Smooth muscle cell (in vitro differentiated cells): ENCODE data around the gene TYSND1. TPM values are rescaled to one million over a fixed set of nuclear protein-coding genes. Genes with fewer than 3 reads are reported as not detected.

Experiments
- DNase-seq: peaks from one replicate; lab custom pipeline; 2025; ENCODE audit not compliant: unreplicated experiment; lab: John Stamatoyannopoulos, UW
- H2AFZ ChIP-seq: fragments of 200-600 bp; sonication (generic); 2 replicates; pipeline ENCODE4 v1.6.0; 2016; ENCODE audit warnings: antibody characterized with exemption, low read depth, mild to moderate bottlenecking
- H3F3A ChIP-seq: fragments of 200-600 bp; sonication (generic); 2 replicates; pipeline ENCODE4 v1.6.0; 2017; ENCODE audit warnings: antibody characterized with exemption, low read depth
- H3K27ac ChIP-seq: fragments of 200-600 bp; sonication (generic); 2 replicates; pipeline ENCODE4 v1.5.1; 2016; ENCODE audit warnings: low read depth, mild to moderate bottlenecking
- H3K27me3 ChIP-seq: fragments of 200-600 bp; sonication (generic); 2 replicates; pipeline ENCODE4 v1.6.1; 2016; ENCODE audit warnings: low read depth, mild to moderate bottlenecking
- H3K36me3 ChIP-seq: fragments of 200-600 bp; sonication (generic); 2 replicates; pipeline ENCODE4 v1.5.1; 2016; ENCODE audit warnings: low read depth
- H3K4me1 ChIP-seq: fragments of 200-600 bp; sonication (generic); 2 replicates; pipeline ENCODE4 v1.5.1; 2016; ENCODE audit warnings: low read depth
- H3K4me2 ChIP-seq: fragments of 200-600 bp; sonication (generic); 2 replicates; pipeline ENCODE4 v1.6.0; 2016; ENCODE audit warnings: mild to moderate bottlenecking
- H3K4me3 ChIP-seq: fragments of 200-600 bp; sonication (generic); 2 replicates; pipeline ENCODE4 v1.5.1; 2016; ENCODE audit warnings: mild to moderate bottlenecking
- H3K79me2 ChIP-seq: fragments of 200-600 bp; sonication (generic); 2 replicates; pipeline ENCODE4 v1.6.0; 2016; ENCODE audit warnings: low read depth, mild to moderate bottlenecking
- H3K9ac ChIP-seq: fragments of 200-600 bp; sonication (generic); 2 replicates; pipeline ENCODE4 v1.6.0; 2016; ENCODE audit warnings: low read depth
- H3K9me3 ChIP-seq: fragments of 200-600 bp; sonication (generic); replicated peaks from 2 replicates; pipeline ENCODE4 v1.5.1; 2016; ENCODE audit warnings: low read depth
- H4K20me1 ChIP-seq: fragments of 200-600 bp; sonication (generic); 2 replicates; pipeline ENCODE4 v1.6.0; 2016; ENCODE audit warnings: low read depth
- WGBS: methylation state at CpG from one replicate; pipeline ENCODE4 v1.1.7; 2016; ENCODE audit warnings: low lambda C conversion rate; 5-methylcytosine and 5-hydroxymethylcytosine counted together
- polyA plus RNA-seq: library from polyadenylated mRNA; unstranded; fragments of >200 nt; fragmentation: Nextera tagmentation; extraction: Ambion mirVana; gene quantifications from 2 replicates; pipeline ENCODE4 v1.2.1, GENCODE V29; 2016
- total RNA-seq: library from RNA; depleted of rRNA; stranded (reverse); fragments of >200 nt; gene quantifications from 2 replicates; pipeline ENCODE4 v1.2.3, GENCODE V29; 2014
- TF ChIP-seq, protein P1 (sequence below): fragments of 200-600 bp; sonication (generic); IDR thresholded peaks from 2 replicates; pipeline ENCODE4 v1.5.1; 2017; ENCODE audit warnings: borderline replicate concordance, mild to moderate bottlenecking, antibody characterized with exemption; ENCODE audit not compliant: insufficient read depth, poor library complexity, severe bottlenecking

TYSND1 gene
- total and polyA plus RNA-seq, 2 experiments from 2014 or later = 4.5 to 4.9 TPM

DNA sequence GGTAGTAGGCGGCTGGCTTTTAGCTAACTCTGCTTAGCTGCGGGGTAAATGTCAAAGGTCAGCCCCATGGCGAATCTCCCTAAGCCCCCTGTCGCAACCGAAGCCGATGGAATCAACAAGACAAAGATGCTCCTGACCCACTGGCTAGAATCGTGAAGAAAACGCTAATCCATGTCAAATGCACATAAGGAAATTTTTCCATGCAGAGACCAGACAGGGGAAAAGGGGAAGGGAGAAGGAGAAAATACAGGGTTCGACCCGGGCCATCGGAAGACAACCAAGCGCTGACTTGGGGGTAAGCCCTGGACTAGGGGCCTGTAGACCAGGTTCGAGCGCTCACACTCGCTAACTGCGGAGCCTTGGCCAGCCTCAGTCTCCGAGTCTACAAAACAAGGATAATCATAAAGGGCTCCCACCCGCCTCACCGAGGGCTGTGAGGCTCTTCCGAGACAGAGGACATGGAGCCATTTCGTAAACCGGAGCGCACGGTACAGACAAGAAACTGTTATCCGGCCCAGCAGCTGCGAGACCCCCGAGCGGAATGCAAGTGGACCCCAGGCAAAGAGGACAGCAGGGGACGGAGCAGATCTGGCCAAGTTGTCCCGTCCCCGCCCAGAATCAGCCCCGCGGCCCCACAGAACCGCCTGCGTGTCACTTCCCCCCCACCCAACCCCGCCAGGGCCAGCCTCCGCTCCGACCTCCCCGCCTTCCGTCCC lies 23.3 kb upstream of the TYSND1 start:
- H3K9ac ChIP-seq = peak overlapping the region; percentile 93
- WGBS = under 1% methylated on average over 31 of the region's 40 CpGs
- TF ChIP-seq, protein P1, sequence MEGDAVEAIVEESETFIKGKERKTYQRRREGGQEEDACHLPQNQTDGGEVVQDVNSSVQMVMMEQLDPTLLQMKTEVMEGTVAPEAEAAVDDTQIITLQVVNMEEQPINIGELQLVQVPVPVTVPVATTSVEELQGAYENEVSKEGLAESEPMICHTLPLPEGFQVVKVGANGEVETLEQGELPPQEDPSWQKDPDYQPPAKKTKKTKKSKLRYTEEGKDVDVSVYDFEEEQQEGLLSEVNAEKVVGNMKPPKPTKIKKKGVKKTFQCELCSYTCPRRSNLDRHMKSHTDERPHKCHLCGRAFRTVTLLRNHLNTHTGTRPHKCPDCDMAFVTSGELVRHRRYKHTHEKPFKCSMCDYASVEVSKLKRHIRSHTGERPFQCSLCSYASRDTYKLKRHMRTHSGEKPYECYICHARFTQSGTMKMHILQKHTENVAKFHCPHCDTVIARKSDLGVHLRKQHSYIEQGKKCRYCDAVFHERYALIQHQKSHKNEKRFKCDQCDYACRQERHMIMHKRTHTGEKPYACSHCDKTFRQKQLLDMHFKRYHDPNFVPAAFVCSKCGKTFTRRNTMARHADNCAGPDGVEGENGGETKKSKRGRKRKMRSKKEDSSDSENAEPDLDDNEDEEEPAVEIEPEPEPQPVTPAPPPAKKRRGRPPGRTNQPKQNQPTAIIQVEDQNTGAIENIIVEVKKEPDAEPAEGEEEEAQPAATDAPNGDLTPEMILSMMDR = no peak
- peaks cover 52% of the 10 kb centered on the region for H4K20me1 ChIP-seq
- peak overlapping the region; percentile 86 for H3K27ac ChIP-seq
- peaks cover 53% of the 10 kb centered on the region for H3K79me2 ChIP-seq
- no peak for DNase-seq
- H3K4me1 ChIP-seq = no peaks in the 10 kb centered on the region
- no peaks in the 10 kb centered on the region for H3K36me3 ChIP-seq
- no peak overlapping the region for H2AFZ ChIP-seq
- peak overlapping the region; percentile 80 for H3K4me3 ChIP-seq
- H3K4me2 ChIP-seq = peak overlapping the region; percentile 93
- H3F3A ChIP-seq = no peaks in the 10 kb centered on the region
- no peaks in the 10 kb centered on the region for H3K27me3 ChIP-seq
- H3K9me3 ChIP-seq = no peaks in the 10 kb centered on the region

DNA sequence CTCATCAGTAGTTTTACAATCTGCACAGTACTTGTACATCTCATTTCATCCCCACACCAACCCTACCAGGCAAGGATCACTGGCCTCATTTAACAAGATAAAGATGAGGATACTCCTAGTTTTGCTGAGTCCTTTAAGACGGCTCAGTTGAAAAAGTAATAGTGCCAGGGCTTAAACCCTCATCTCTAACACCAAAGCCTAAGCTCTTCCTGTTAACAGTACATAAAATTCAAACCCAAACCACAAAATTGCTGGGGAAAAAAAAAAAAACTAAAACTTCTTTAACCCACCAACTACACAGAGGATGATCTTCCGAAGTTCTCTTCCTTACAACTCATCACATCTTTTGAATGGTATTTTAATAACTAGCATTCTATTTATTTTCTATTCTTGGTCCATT lies 22.5 kb upstream of the TYSND1 start:
- Histone ChIP-seq H3K9ac (peak overlapping the region; percentile 93), H3F3A (peaks cover 5% of the 10 kb centered on the region), H3K27ac (peak overlapping the region; percentile 86), H3K79me2 (peaks cover 61% of the 10 kb centered on the region), H3K27me3 (no peaks in the 10 kb centered on the region), H3K4me1 (no peaks in the 10 kb centered on the region), H3K9me3 (no peaks in the 10 kb centered on the region), H2AFZ (no peak overlapping the region), H4K20me1 (peaks cover 60% of the 10 kb centered on the region), H3K4me2 (peak overlapping the region; percentile 93), H3K36me3 (no peaks in the 10 kb centered on the region), H3K4me3 (peak overlapping the region; percentile 80)
- DNase-seq = no peak
- TF ChIP-seq, protein P1 = no peak
- 14% methylated on average over 2 of the region's 2 CpGs for WGBS

DNA sequence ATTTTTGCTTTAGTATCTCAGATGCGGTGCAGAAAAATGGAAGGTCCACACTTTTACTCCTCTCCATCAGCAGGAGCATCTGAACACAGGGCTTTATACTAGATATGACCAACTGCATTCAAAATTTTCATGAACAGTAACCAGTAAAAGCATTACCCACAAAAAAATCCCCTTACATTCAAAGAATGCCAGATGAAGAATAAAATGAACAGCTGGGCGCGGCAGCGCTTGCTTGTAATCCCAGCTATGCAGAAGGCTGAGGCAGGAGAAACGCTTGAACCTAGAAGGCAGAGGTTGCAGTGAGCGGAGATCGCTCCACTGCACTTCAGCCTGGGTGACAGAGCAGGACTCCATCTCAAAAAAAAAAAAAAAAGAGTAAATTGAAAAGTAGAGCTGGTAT lies 20.7 kb upstream of the TYSND1 start:
- Histone ChIP-seq H2AFZ (no peak overlapping the region), H3K79me2 (peaks cover 79% of the 10 kb centered on the region), H3K4me3 (no peak overlapping the region), H3K4me1 (no peaks in the 10 kb centered on the region), H3K27me3 (no peaks in the 10 kb centered on the region), H3K36me3 (no peaks in the 10 kb centered on the region), H3K27ac (no peak overlapping the region), H4K20me1 (peaks cover 77% of the 10 kb centered on the region), H3F3A (peaks cover 14% of the 10 kb centered on the region), H3K9me3 (no peaks in the 10 kb centered on the region), H3K9ac (no peak overlapping the region), H3K4me2 (peak overlapping the region; percentile 93)
- TF ChIP-seq, protein P1 = no peak
- DNase-seq = no peak
- WGBS = 95% methylated on average over 7 of the region's 7 CpGs

DNA sequence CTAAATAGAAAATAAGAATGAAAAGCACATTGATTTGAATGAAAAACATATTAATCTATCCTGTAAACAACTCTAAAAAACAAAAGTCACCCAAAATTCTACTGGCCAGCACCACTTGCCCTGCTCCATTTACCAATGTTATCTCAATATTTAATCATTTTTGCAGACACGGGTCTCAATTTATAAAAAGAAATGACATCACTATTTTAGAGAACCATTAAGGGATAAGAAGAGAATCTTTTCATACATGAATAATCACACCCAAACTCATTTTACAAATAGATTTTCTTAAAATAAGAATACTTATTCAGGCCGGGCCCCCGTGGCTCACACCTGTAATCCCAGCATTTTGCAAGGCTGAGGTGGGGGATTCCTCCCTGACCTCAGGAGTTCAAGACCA lies 19.9 kb upstream of the TYSND1 start:
- Histone ChIP-seq H4K20me1 (peaks cover 86% of the 10 kb centered on the region), H3K27ac (no peak overlapping the region), H3K9me3 (no peaks in the 10 kb centered on the region), H3F3A (peaks cover 14% of the 10 kb centered on the region), H3K79me2 (peaks cover 88% of the 10 kb centered on the region), H3K27me3 (no peaks in the 10 kb centered on the region), H3K4me3 (no peak overlapping the region), H3K36me3 (peaks cover under 1% of the 10 kb centered on the region), H3K4me2 (no peak overlapping the region), H2AFZ (no peak overlapping the region), H3K9ac (no peak overlapping the region), H3K4me1 (no peaks in the 10 kb centered on the region)
- TF ChIP-seq, protein P1 = no peak
- WGBS = 99% methylated on average over 3 of the region's 3 CpGs
- no peak for DNase-seq
